Heart left ventricle (tissue), 16 donors: ENCODE measurements around the gene MC1R. TPM values are rescaled to one million over a fixed set of nuclear protein-coding genes. Genes with fewer than 3 reads are reported as not detected.

Source experiments
- ATAC-seq, 4 donors: fragments of 200-7000 bp; cut with Tn5 transposase; one replicate each; pipeline ENCODE4 v1.9.1; 2020 to 2022; ENCODE audit warnings: moderate library complexity in 4 of 4, mild to moderate bottlenecking in 3 of 4, moderate number of reproducible peaks in 1 of 4
- DNase-seq, 5 donors: peaks; one replicate each; pipeline ENCODE4 v3.0.0-alpha.2; 2020
- H3K27ac ChIP-seq, 12 donors: fragments of 200-600 bp; sonication (generic) in 4 of 12; one replicate each; pipeline versions ENCODE4 v1.5.0 to v1.8.0; 2016 to 2022; ENCODE audit warnings: mild to moderate bottlenecking in 2 of 12
- H3K27me3 ChIP-seq, 9 donors: fragments of 200-600 bp; sonication (generic) in 2 of 9; one replicate each; pipeline versions ENCODE4 v1.5.1 to v1.8.0; 2016 to 2022; ENCODE audit warnings: mild to moderate bottlenecking in 3 of 9
- H3K36me3 ChIP-seq, 9 donors: fragments of 200-600 bp; sonication (generic) in 2 of 9; one replicate each; pipeline versions ENCODE4 v1.5.0 to v1.8.0; 2018 to 2022; ENCODE audit warnings: mild to moderate bottlenecking in 2 of 9
- H3K4me1 ChIP-seq, 12 donors: fragments of 200-600 bp; sonication (generic) in 4 of 12; one replicate each; pipeline versions ENCODE4 v1.5.0 to v1.8.0; 2016 to 2022; ENCODE audit warnings: mild to moderate bottlenecking in 3 of 12
- H3K4me3 ChIP-seq, 12 donors: fragments of 200-600 bp; sonication (generic) in 4 of 12; one replicate each; pipeline versions ENCODE4 v1.5.0 to v1.8.0; 2017 to 2022; ENCODE audit warnings: mild to moderate bottlenecking in 9 of 12, moderate library complexity in 4 of 12
- H3K9me3 ChIP-seq, 12 donors: fragments of 200-600 bp; sonication (generic) in 4 of 12; one replicate each; pipeline versions ENCODE4 v1.5.0 to v1.8.0; 2016 to 2022; ENCODE audit warnings: mild to moderate bottlenecking in 1 of 12
- CTCF ChIP-seq, 12 donors: fragments of 200-600 bp; sonication (generic) in 4 of 12; IDR thresholded peaks; one replicate each; pipeline versions ENCODE4 v1.5.0 to v1.8.0; 2018 to 2022; ENCODE audit warnings: antibody characterized with exemption in 12 of 12, mild to moderate bottlenecking in 5 of 12
- POLR2A ChIP-seq, 2 donors: fragments of 450-650 bp; IDR thresholded peaks; one replicate each; pipeline ENCODE4 v1.6.1; 2017; ENCODE audit warnings: antibody characterized with exemption in 2 of 2, mild to moderate bottlenecking in 2 of 2, moderate library complexity in 2 of 2
- WGBS, 4 donors: extraction: QIAGEN DNeasy Blood & Tissue Kit in 2 of 4; methylation state at CpG; one replicate each; pipeline versions ENCODE4 v1.1.5 to v1.1.7; 2013 to 2018; 5-methylcytosine and 5-hydroxymethylcytosine counted together
- intact Hi-C, 10 donors: fragments of 100-400 bp; cut with DNase I; formaldehyde crosslinking; loops; one replicate each; pipeline versions ENCODE4 v1.11.1 to v1.14.2; 2022
- polyA plus RNA-seq, 2 donors: library from polyadenylated mRNA; stranded (reverse); fragments of 200-250 nt; gene quantifications; one replicate each; pipeline ENCODE4 v1.2.3, GENCODE V29; 2013
- total RNA-seq, 9 donors: library from RNA; depleted of rRNA in 2 of 9; stranded (reverse); fragments of >200 nt in 2 of 9; fragmentation: NEBNext Ultra II Directional in 3 of 9; extraction: Animal tissue kit (Norgen Biotek cat#: 25700) in 3 of 9; gene quantifications; one replicate each; pipeline versions ENCODE4 v1.1.0 to v1.2.4, GENCODE V29; 2016 to 2023
- donor health status: ischemic (EF 13 %, LVEDD 7.1; RV severe dilation, severe dysfunction).
- donor health status: healthy with polysubstance abuse.
- donor health status: DM: no; HTN: yes; CAD: no.
- donor health status: DM: no; HTN: no; CAD: no.
- donor health status: ischemic (EF 25% LVEDD 6.9; RV normal size, moderate dysfunction).
- donor health status: ischemic (EF 25% LVEDD 5.7; RV mildly dilated, moderate dysfunction).
- donor health status: healthy.
- donor health status: DM: yes; HTN: yes; CAD: no.
- donor health status: ischemic (EF 35%, LVEDD 5.7; RV mildly dilated, moderate dysfunction).
- donor health status: nonischemic (EF 11% LVEDD 7.7; RV severe dilation, severe dysfunction).
- donor health status: DM: yes; HTN: yes; CAD: no.
- donor health status: PGD.
- donor health status: ischemic (EF 29% LVEDD 5.4; RV normal size, mild dysfunction).
- donor health status: nonischemic (EF 23%, LVEDD 6.1; RV moderate dilation, normal function).

The MC1R gene
- total and polyA plus RNA-seq, 11 donors, result 0.42 to 2.1 (median 1.3) TPM

GRCh38 chr16:89880477-89881367 lies 37.9 kb upstream of the MC1R start:
- intact Hi-C loops, result no loop called here
- Histone ChIP-seq H3K4me1 (peaks cover 0 to 4% (median 0%) of the 10 kb centered on the region in 12 donors), H3K9me3 (no peaks in the 10 kb centered on the region), H3K27ac (no peak overlapping the region), H3K4me3 (no peak overlapping the region), H3K36me3 (peaks cover 0 to 89% (median 83%) of the 10 kb centered on the region in 9 donors), H3K27me3 (no peaks in the 10 kb centered on the region)
- TF ChIP-seq CTCF (IDR thresholded peaks at IDR 0.05) (no peak), POLR2A (IDR thresholded peaks at IDR 0.05) (no peak)
- 86 to 93% (median 91%) methylated on average over 17 to 18 of the region's 18 CpGs for WGBS, 4 donors
- ATAC-seq (no peak), DNase-seq (peak in 1 of 5 donors; percentile 10)

GRCh38 chr16:89881368-89881730 lies 37.3 kb upstream of the MC1R start:
- Histone ChIP-seq H3K27ac (no peak overlapping the region), H3K9me3 (no peaks in the 10 kb centered on the region), H3K4me1 (peaks cover 0 to 2% (median 0%) of the 10 kb centered on the region in 12 donors), H3K36me3 (peaks cover 0 to 89% (median 83%) of the 10 kb centered on the region in 9 donors), H3K4me3 (no peak overlapping the region), H3K27me3 (no peaks in the 10 kb centered on the region)
- TF ChIP-seq POLR2A (IDR thresholded peaks at IDR 0.05), result no peak
- no peak for TF ChIP-seq CTCF (IDR thresholded peaks at IDR 0.05)
- intact Hi-C loops, result no loop called here
- ATAC-seq (no peak), DNase-seq (no peak)
- WGBS, 4 donors, result 91 to 94% (median 92%) methylated on average over 6 of the region's 6 CpGs

- H3K4me1 ChIP-seq, result no peaks in the 10 kb centered on the region
- no peak overlapping the region for H3K27ac ChIP-seq
- WGBS, 4 donors, result 88 to 92% (median 91%) methylated on average over 28 of the region's 28 CpGs
- H3K36me3 ChIP-seq, result peaks cover 0 to 93% (median 89%) of the 10 kb centered on the region in 9 donors
- H3K9me3 ChIP-seq, result no peaks in the 10 kb centered on the region
- intact Hi-C loops, result no loop called here
- TF ChIP-seq POLR2A (IDR thresholded peaks at IDR 0.05) (no peak), CTCF (IDR thresholded peaks at IDR 0.05) (no peak)
- DNase-seq, result no peak
- no peak overlapping the region for H3K4me3 ChIP-seq
- ATAC-seq, result no peak
- H3K27me3 ChIP-seq, result no peaks in the 10 kb centered on the region
Observed at GRCh38 chr16:89883346-89884040, 35.2 kb upstream of the MC1R start.

GRCh38 chr16:89884041-89884421 lies 34.6 kb upstream of the MC1R start:
- DNase-seq, result no peak
- H3K36me3 ChIP-seq, result peaks cover 0 to 93% (median 89%) of the 10 kb centered on the region in 9 donors
- ATAC-seq, result peak in 1 of 4 donors; percentile 32

More at GRCh38 chr16:89884041-89884421, 34.6 kb upstream of the MC1R start:
- Histone ChIP-seq H3K9me3 (no peaks in the 10 kb centered on the region), H3K27me3 (no peaks in the 10 kb centered on the region), H3K4me3 (no peak overlapping the region), H3K4me1 (no peaks in the 10 kb centered on the region), H3K27ac (no peak overlapping the region)
- TF ChIP-seq POLR2A (IDR thresholded peaks at IDR 0.05) (no peak), CTCF (IDR thresholded peaks at IDR 0.05) (no peak)
- intact Hi-C loops, result no loop called here
- 93 to 97% (median 94%) methylated on average over 8 of the region's 8 CpGs for WGBS, 4 donors
